ENCODE measurements around the gene CPED1.

Gene CPED1

DNA sequence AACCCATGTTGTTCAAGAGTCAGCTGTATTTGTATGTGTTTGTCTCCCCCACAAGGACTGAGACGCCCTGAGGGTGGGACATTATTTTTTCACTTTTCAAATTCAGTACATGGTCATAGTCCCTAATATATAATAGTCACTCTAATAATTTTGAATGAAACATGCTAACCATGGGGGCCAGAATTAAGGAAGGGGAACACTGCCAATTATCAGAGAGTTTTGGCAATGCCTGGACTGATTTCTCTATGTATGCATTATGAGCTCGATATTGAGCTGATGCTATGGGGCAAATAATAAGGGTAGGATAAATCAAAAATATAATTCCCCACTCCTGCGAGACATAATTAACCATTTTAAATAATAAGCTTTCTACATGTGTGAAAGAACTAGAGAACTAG lies 87.4 kb downstream of the CPED1 start:
- no peak for DNase-seq

DNA sequence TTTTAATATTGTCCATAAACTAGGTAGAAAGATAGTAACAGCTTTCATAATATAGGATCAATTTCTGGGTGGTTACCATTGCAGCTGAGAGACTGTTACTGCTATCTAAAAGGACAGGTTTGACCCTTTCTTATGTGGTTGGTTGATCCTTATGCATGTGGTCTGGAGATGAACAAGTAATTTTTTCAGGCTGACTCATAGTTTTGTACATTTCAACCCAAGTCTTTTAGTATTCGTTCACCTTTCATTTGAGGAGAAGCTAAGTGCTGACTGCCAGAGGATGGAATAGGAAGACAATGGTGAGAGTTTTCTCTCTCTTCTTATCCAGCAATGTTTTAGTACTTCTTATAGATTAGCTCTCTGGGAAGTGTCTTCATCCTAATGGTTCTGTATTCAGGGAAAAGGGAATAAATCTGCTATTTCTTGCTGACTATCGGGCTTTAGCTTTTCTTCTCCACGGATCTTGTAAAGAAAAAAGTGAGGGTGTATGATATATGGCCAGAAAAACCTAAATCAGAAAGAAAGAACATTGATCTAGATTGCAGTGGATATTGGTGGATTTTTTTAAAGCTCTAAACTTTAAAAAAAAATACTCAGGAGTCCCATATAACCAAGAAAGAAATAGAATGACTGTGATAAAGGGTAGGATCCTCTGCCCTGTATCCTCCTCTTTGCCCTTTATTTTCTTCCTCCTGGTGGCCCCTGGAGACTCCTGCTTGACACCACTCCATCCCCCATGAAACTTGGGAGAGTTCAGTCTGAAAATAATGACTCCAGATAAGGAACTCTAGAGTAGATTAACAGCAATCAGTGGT lies 88.0 kb downstream of the CPED1 start:
- no peak for DNase-seq

DNA sequence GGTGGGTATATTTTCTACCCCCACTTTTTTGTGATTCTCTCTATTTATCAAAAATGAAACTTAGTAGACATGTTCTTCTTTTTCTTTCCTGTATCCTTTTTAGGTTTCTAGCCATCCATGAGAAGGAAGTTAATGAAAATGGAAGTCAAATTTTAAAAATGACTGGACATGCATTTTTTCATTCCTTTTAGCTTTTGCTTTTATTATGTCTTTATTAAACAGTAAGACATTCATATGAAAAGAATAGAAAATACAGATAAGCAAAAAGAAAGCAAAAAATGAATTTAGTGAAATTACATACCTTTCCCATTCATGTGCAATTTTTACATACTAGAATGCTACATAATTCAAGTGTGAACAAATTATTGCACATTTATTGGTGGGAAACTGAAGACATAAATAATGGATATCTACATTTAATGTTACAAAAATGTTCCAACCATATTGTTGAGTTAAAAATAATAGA lies 88.7 kb downstream of the CPED1 start:
- no peak for DNase-seq

DNA sequence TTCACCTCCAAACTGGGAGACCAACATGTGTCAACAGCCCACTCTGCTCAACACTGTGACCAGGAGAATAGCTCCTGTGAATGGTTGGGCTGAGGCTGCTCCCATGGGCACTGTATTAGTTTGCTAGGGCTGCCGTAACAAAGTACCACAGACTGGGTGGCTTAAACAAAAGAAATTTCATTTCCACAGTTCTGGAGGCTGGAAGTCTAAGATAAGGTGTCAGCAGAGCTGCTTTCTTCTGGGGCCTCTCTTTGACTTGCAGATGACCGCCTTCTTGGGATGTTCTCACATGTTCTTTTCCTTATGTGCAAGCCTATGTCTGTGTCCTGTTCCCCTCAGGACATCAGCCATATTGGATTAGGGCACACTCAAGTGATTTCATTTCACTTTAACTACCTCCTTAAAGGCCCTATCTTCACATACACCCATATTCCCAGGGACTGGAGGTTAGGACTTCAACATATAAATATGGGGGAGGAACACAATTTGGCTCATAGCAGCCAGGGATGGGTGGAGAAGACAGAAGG lies 90.3 kb downstream of the CPED1 start:
- no peak for DNase-seq

DNA sequence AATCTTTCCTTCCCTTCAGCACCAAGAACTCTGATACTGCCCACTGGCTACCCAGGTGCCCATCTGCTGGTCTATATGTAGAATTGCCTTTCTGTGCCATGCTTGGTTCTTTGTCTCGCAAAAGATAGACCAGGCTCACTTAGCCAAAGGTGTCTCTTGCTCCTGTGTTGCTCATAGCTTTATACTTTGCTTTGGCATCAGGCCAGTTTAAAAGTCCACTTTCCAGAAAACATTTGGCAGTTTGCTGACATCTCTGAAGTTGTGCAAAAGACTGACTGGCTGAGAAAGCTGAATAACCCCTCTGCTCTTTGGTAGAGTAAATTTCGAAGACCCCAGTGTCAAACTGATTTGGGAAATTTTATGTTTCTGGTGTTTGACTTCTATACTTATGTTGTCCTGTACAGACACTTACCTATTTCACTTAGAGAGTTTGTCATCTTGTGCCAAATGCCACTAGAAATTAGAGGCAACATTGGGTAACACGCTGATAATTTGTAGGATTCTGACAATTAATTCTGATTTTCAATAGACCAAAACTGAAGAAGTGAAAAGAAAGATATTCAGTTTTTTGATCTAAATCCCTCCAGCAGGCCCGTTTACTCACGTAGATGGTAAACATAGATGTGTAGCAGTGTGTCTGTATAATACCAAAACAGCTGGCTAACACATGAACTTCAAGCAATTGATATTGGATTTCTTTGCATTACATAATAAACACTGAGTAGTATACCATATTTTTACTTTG lies 91.1 kb downstream of the CPED1 start:
- DNase-seq = no peak

DNA sequence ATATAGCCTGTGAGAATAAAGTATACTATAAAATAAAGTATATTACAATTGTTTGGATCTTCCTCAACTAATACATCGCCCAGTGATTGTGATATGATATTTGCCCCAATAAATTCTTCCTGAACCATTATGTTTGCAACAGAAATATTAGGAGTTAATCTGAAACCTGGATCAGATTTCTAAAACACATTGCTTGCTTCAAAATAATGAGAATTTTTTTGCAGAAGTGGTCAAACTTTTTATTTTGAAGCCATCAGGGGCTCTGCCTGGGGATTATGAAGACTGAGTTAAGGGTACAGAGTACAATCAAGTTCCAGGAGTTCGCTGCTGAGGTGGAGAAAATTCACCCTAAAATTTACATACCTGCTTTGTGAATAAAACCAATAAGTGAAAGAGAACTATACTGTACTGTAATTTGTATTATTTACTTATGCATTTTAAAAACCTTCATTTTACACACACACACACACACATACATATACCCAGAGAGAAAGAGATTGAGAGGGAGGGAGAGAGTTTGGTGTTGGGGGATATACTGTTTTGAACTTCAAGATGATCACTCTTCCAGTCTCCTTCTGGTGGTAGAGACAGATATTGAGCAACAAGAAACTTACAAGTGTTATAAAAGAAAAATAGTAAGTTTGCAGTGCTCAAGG lies 91.9 kb downstream of the CPED1 start:
- no peak for DNase-seq

DNA sequence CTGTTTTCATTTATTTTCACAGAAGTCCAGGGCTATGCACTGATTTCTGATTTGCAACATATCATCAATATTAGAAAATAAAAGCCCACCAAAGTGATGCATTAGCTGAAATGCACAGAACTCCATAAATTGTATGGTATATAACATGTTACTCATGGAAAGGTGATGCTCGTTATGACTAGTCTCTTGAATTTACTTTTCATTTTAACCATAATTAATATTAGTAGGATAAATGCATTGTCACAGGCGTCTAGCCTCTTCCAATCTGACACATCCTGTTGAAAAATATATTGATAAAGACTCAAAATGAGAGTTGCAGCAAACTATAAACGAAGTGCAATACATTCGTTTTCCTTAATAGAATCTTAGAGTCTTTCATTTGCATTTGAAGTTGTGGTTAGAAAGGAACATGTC lies 92.4 kb downstream of the CPED1 start:
- DNase-seq = no peak

DNA sequence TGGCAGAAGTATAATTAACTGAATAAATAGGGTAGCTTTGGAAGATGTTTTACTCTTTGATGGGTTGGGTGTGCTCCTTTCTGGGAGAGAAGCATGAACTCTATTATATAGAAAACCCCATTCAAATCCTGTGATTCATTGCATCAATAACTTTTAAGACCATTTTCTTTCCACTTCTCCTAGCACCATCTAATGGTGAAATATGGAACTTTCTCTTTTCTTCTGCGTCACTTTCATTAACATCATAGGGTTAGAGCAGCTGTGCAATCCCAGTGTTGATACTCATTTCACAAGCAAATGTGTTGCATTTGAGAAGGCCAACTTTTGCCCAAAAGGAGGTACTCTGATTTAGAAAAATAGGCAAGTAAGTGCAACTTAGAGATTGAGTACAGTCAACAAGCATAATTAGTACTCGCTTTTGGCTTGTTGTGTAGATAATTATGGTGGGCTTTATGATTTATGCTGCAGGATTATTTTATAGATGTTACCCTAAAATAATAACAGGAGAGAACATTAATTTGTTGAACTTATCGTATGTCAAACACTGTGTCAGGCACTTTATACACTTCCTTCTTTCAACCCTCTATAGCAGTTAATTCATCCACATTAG lies 92.9 kb downstream of the CPED1 start:
- DNase-seq = no peak

DNA sequence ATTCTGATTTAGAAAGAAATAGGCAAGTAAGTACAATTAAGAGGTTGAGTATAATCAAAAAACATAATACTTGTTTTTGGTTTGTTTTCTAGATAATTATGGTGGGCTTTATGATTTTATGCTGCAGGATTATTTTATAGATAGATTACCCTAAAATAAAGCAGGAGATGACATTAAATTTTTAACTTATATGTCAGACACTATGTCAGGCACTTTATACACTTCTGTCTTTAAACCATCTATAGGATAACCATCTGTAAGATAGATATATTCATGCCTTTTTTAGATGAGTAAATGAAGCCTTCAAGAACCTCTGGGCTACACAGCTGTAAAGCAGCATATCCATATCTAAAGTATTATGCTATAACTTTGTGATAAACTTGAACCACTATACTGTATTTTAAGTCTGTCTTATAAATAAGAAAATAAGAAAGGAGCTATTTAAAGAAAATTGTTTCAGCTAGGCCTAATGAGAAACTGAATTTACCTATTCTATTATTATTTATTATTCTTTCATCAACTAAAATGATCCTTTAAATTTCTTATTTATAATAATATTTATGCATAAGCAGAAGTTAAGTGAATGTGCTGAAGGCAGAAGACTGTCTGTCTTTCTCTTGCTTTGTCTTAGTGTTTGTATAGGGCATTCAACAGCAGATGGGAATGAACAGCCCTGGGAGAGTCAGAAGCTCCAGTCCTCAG lies 94.0 kb downstream of the CPED1 start:
- no peak for DNase-seq

DNA sequence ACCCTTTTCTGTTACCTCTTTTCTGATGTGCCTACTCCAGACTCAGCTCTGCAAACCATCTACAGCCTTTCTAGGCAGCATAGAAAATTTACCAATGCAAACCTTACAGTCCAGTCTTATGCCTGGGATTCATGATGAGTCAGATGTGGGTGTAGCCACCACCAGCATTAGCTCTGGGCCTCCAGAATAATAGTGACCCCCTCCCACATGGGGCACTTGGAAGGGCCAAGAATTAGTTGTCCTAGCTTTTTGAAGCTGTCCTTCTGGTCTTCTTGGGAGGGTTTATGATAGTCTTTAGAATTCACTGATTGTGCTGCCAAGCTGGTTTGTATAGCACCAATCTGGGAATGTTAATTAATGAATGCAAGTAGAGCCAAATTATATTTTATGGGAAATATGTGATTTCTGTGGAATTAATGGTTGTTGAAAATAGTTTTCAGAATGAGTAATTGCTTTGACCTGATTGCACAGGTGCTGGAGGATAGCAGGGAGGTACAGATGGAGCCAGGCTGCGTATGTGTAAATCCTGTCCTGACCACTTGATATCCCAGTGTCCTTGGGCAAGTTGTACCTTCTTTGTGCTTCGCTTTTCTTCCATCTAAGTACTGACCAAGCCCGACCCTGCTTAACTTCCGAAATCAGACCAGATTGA lies 94.8 kb downstream of the CPED1 start:
- no peak for DNase-seq

DNA sequence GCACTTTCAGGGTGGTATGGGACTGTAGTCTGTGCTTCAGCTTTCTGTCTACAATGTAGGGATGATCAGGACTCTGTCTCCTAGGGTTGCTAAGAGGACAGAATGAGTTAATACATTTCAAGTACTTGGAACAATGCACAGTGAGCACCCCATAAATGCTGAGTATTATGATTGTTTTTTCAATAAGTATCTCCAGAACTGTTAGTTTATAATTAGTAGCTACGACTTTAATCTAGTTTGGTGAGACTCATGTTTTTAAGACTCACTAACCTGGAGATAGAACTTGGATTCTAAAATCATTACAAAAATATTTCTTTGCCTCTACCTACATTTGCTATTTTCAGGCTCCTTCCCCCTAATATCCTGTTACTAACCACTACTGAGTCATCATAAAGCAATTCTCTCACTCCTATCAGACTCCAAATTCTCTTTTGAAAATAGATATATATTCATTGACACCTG lies 95.3 kb downstream of the CPED1 start:
- DNase-seq = no peak

DNA sequence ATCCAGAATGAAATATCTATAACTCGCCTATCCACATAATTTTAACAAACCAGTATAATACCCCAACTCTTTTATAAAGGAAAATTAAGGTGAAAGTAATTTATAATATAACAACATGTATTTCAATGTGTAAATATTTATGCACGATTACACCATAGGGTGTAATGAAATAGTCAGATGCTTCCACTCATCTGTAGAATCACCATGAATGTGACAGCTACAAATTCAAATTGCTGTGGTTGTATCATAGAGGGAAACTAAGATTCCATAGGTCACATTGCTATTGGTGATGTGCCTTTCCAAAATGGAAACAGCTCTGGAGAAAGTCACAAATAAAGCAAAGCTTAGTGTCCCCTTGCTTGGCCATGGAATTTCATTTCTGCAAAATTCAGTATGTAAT lies 95.7 kb downstream of the CPED1 start:
- no peak for DNase-seq

DNA sequence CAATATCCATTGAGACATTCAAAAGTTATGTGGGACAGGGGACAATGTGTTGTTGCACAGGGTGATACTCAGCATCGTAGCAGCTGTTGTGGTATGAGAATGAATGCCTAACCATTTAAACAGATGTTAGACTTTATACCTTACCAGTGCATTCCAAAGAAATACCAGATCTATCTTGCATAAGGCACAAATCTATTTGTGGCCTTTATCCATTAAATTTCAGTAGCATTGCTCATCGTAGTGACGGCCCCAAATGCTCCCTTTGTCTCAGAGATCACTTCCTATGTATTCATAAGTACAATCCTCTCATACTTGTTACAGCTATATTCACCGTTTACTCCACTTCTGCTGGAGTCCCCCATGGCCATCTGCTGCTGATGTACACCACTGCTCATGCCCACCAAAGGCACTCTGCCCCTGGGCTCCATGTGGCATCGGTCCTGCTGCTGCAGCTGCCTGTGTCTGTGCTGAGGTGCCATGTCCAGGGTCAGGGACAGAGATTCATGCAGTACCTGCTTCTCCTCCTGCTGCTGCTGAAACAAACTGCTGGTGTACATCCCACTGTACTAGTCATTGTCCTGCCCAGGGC lies 96.3 kb downstream of the CPED1 start:
- no peak for DNase-seq

DNA sequence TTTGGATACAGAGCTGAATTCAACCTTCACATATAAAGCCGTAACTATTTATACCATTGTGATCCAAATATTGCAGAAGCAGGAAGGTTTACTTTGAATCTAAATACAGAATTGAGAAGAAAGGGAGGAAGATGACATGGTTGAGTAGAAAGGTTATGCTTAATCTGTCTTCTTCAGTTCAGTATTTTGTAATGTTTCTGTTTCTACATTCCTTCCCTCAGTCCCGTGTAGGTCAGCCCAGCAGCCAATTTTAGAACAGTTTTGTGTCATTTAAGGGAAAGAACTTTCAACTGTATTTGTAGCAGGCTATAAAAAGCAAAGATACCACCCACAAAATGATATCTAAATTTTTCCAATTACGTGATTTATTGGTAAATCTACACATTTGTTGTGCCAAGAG lies 97.4 kb downstream of the CPED1 start:
- no peak for DNase-seq

DNA sequence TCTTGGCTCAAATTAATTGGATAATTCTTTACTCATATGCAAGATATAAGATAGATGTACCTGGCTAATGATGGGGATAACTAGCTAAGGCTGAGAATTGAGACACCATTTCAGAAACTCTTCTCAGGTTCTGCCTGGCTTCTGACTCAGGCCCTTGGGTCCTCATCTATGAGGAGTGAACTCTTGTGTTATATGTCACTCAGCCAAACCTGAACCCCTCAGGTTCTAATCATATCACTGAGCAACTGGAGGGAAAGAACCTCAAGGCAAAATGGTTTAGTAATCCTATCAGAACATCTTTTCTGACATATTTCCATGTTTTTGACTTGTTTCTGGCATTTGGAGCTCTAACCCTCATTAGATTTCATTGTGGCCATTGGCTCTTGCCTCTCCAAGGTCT lies 100.4 kb downstream of the CPED1 start:
- DNase-seq = no peak

DNA sequence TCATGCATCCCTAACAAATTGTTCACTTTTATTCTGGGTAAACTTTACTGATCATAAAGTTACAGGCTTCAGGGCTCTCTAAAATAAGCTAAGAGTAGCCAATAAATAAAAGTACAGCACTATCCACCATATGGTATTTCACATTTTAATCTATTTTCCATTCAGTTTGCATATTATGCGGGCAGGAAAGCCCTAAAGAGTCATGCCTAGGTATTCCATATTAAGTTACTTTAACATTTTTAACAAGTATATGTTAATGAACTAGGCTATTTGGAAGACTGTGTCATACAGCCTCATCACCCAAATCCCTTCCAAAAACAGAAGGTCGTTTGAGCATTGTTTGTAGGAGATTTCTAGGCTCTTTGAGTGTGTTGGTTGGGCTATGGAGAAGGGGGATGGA lies 106.3 kb downstream of the CPED1 start:
- DNase-seq = no peak

DNA sequence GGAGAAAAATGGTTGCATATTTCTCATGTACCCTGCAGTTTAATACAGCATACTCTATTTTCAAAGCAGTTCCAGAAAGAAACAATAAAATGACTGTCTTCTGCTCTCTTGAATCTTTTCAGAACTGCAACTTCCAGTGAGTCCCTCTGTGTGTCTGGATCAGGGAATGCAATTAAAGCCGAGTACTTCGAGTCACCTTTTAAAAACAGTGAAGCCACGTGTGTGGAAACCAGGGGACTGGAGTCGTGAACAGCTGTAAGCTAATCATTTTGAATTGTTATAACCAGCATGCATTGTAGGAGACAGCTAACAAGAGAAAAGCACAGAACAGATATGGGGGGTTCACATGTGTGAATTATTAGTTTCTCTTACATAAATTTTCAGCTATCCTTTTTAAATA lies 109.1 kb downstream of the CPED1 start:
- no peak for DNase-seq

DNA sequence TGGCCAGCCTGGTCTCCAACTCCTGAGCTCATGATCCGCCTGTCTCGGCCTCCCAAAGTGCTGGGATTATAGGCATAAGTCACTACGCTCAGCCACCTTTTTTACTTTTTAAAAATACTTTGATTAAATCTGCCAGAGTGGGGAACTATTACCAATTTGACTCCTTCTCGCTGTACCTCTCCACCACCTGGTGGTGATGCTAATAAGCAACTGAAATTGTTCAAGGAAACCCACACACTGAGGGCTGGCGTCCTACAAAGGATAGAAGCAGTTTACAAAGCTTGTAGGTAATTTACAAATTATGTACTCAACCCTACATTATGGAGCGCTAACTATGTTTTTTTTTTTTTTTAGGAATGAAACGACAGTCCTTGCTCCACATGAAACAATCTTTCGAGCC lies 111.1 kb downstream of the CPED1 start:
- no peak for DNase-seq

DNA sequence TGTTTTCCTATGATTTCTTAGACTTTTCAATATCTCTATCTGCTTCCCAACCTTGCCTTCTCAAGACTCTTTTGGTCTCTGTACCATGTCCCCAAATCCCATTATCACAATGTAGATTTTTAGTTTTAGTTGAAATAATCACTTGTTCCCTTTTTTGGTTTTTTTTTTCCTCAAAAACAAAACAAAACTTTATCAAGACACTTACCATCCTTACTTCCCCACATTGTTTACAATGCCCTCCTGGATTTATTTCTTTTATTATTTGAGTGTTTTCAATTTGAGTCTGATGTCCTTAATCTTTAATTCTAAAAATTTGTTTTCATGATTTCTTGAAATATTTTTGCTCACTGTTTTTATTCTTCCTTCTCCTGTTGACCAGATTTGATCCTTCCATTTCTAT lies 112.6 kb downstream of the CPED1 start:
- DNase-seq = no peak

DNA sequence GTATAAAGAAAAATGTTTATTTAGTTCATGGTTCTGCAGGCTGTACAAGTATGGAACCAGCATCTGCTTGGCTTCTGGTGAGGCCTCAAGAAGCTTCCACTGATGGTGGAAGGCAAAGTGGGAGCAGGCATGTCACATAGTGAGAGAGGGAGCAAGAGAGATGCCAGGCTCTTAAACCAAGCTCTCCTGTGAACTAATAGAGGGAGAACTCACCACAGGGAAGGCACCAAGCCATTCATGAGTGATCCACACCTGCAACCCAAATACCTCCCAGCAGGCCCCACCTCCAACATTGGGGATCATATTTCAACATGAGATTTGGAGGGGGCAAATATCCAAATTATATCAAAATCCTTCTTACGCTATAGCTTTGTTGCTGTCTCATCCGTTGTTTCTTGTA lies 113.1 kb downstream of the CPED1 start:
- DNase-seq = no peak

DNA sequence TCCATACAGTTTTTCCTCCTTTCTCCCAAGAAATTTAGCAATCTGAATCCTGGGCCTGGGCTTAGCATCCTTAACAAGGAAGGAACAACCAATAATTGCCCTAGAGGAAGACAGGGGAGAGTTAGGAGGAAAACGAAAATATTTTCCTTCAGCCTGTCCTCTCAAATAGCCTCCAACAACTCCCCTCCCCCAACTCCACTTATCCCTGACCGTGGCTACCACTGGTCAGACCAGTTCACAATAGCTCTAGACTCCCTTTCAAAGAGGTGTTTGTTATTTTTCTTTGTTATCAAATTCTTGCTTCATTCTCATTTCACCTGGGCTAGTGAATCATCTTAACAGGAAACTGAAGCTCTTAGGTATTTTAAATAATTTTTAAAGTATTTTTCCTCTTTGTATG lies 114.1 kb downstream of the CPED1 start:
- no peak for DNase-seq

DNA sequence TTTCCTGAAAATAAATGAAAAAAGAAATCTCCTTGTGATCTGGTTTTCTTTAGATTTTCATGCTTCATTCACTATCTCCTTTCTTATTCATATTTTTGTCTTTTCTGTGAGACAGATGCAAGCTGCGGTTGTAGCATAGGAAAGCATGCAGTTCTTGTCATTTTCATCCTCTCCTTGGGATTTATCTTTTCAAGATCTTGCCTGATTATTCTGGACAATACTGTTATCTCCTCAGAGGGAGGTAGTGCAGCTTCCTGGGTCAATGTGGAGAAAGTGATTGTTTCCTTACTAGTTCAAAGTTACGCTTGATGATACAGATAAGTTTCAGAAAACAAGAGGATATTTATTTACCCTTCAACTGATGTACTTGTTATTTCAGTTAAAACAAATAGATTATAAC lies 114.6 kb downstream of the CPED1 start:
- DNase-seq = no peak
